H1 (cell line): ENCODE data around the gene SLC25A28. TPM values are rescaled to one million over a fixed set of nuclear protein-coding genes. Genes with fewer than 3 reads are reported as not detected.

Experiments
- CTCF ChIA-PET: fragments of 300-600 bp; sonication (Branson Sonifier 250); formaldehyde crosslinking; loops from one replicate; lab custom pipeline; 2021; ENCODE audit not compliant: partially characterized antibody; lab: Charles Lee
- POLR2A ChIA-PET: fragments of 300-600 bp; sonication (Branson Sonifier 250); formaldehyde crosslinking; loops from one replicate; lab custom pipeline; 2021; ENCODE audit warnings: inconsistent platforms; ENCODE audit not compliant: partially characterized antibody; lab: Charles Lee
- DNase-seq, 2 experiments: peaks; one replicate each; pipeline versions ENCODE4 v3.0.0 to v3.0.0-alpha.2; 2010 to 2022; ENCODE audit warnings: low spot score in 2 of 2, low read depth in 1 of 2, mixed read lengths in 1 of 2
- FAIRE-seq: peaks from 2 replicates; lab custom pipeline; 2011; peaks lifted over from hg19 to GRCh38; lab: Jason Lieb, UNC
- H2AFZ ChIP-seq: 2 replicates; pipeline ENCODE4 v1.8.1; 2012; ENCODE audit warnings: low read length, inconsistent platforms
- H2AK5ac ChIP-seq: 2 replicates; pipeline ENCODE4 v1.6.1; 2013; ENCODE audit warnings: low read depth, low read length
- H2BK120ac ChIP-seq: replicated peaks from 2 replicates; pipeline ENCODE3; 2013; ENCODE audit warnings: low read depth, low read length, inconsistent platforms
- H2BK12ac ChIP-seq: 2 replicates; pipeline ENCODE4 v1.6.1; 2013; ENCODE audit warnings: low read depth, low read length
- H2BK15ac ChIP-seq: 2 replicates; pipeline ENCODE4 v1.6.1; 2013; ENCODE audit warnings: low read length
- H2BK20ac ChIP-seq: 2 replicates; pipeline ENCODE4 v1.6.1; 2013; ENCODE audit warnings: low read length
- H2BK5ac ChIP-seq: 2 replicates; pipeline ENCODE4 v1.6.1; 2013; ENCODE audit warnings: low read depth, low read length
- H3K14ac ChIP-seq: 2 replicates; pipeline ENCODE4 v1.6.1; 2013; ENCODE audit warnings: inconsistent platforms; ENCODE audit not compliant: insufficient read length
- H3K18ac ChIP-seq: 2 replicates; pipeline ENCODE4 v1.6.1; 2013; ENCODE audit warnings: low read length; ENCODE audit errors: extremely low read depth
- H3K23ac ChIP-seq: 2 replicates; pipeline ENCODE4 v1.6.1; 2013; ENCODE audit warnings: inconsistent platforms; ENCODE audit not compliant: insufficient read length
- H3K23me2 ChIP-seq: 2 replicates; pipeline ENCODE4 v1.6.1; 2013; ENCODE audit warnings: low read depth, low read length
- H3K27ac ChIP-seq: 2 replicates; pipeline ENCODE4 v1.6.1; 2011; ENCODE audit warnings: low read depth, low read length, inconsistent platforms
- H3K27me3 ChIP-seq, 4 experiments: replicated peaks in 1 of 4; 1 replicate in 1 of 4; 2 replicates in 3 of 4; pipeline versions ENCODE4 v1.6.1 to v1.8.1; 2011 to 2013; ENCODE audit warnings: low read length in 3 of 4, mild to moderate bottlenecking in 3 of 4, inconsistent platforms in 2 of 4, mixed read lengths in 2 of 4, moderate library complexity in 1 of 4; ENCODE audit not compliant: control insufficient read depth in 3 of 4, insufficient read depth in 3 of 4; ENCODE audit errors: extremely low read depth in 1 of 4
- H3K36me3 ChIP-seq, 4 experiments: 2 replicates each; pipeline versions ENCODE4 v1.6.1 to v1.8.1; 2011 to 2013; ENCODE audit warnings: mild to moderate bottlenecking in 4 of 4, low read length in 3 of 4, moderate library complexity in 2 of 4, control low read depth in 1 of 4, inconsistent platforms in 1 of 4; ENCODE audit not compliant: insufficient read depth in 4 of 4, control insufficient read depth in 2 of 4
- H3K4ac ChIP-seq: replicated peaks from 2 replicates; pipeline ENCODE3; 2013; ENCODE audit warnings: low read length, low read depth, mixed read lengths, inconsistent platforms; ENCODE audit not compliant: insufficient read length
- H3K4me1 ChIP-seq, 4 experiments: replicated peaks in 1 of 4; 1 replicate in 1 of 4; 2 replicates in 3 of 4; pipeline versions ENCODE4 v1.6.1 to v1.8.1; 2011 to 2013; ENCODE audit warnings: low read length in 3 of 4, inconsistent platforms in 2 of 4, mixed read lengths in 1 of 4; ENCODE audit not compliant: insufficient read depth in 4 of 4, control insufficient read depth in 3 of 4
- H3K4me2 ChIP-seq, 2 experiments: 2 replicates each; pipeline versions ENCODE4 v1.6.1 to v1.8.1; 2011 to 2013; ENCODE audit warnings: low read depth in 2 of 2, low read length in 2 of 2, control low read depth in 1 of 2, inconsistent platforms in 1 of 2, mild to moderate bottlenecking in 1 of 2; ENCODE audit not compliant: insufficient read depth in 1 of 2
- H3K4me3 ChIP-seq, 4 experiments: fragments of 200-600, 300-600 bp in 1 of 4; sonication (generic), shearing (Covaris generic), sonication (Bioruptor Twin) in 1 of 4; 2 replicates each; pipeline versions ENCODE4 v1.5.1 to v1.8.1; 2011 to 2016; ENCODE audit warnings: low read length in 4 of 4, low read depth in 3 of 4, control low read depth in 2 of 4, inconsistent platforms in 2 of 4, mild to moderate bottlenecking in 2 of 4, mixed read lengths in 1 of 4, moderate library complexity in 1 of 4; ENCODE audit not compliant: insufficient read depth in 2 of 4; ENCODE audit errors: extremely low read depth in 1 of 4
- H3K56ac ChIP-seq: replicated peaks from 2 replicates; pipeline ENCODE3; 2013; ENCODE audit warnings: low read depth, mild to moderate bottlenecking, mixed read lengths, low read length, inconsistent platforms; ENCODE audit not compliant: insufficient read length
- H3K79me1 ChIP-seq: 2 replicates; pipeline ENCODE4 v1.6.1; 2013; ENCODE audit warnings: low read depth, low read length, control low read depth
- H3K79me2 ChIP-seq, 2 experiments: 2 replicates each; pipeline versions ENCODE4 v1.6.1 to v1.8.1; 2012 to 2013; ENCODE audit warnings: low read length in 2 of 2, mild to moderate bottlenecking in 2 of 2, inconsistent platforms in 1 of 2; ENCODE audit not compliant: insufficient read depth in 2 of 2, control insufficient read depth in 1 of 2
- H3K9ac ChIP-seq, 4 experiments: replicated peaks in 1 of 4; 1 replicate in 1 of 4; 2 replicates in 3 of 4; pipeline versions ENCODE4 v1.6.1 to v1.8.1; 2011 to 2013; ENCODE audit warnings: low read depth in 3 of 4, low read length in 3 of 4, control low read depth in 2 of 4, mild to moderate bottlenecking in 2 of 4, moderate library complexity in 2 of 4, inconsistent platforms in 1 of 4; ENCODE audit errors: extremely low read depth in 1 of 4
- H3K9me3 ChIP-seq, 2 experiments: 2 replicates each; pipeline versions ENCODE4 v1.6.1 to v1.8.1; 2012 to 2013; ENCODE audit warnings: mild to moderate bottlenecking in 2 of 2, moderate library complexity in 2 of 2, control low read depth in 1 of 2, inconsistent platforms in 1 of 2, low read depth in 1 of 2, low read length in 1 of 2, mixed read lengths in 1 of 2; ENCODE audit not compliant: insufficient read depth in 2 of 2
- H4K20me1 ChIP-seq, 2 experiments: replicated peaks in 1 of 2; 2 replicates each; pipeline versions ENCODE3 to v1.8.1; 2011 to 2013; ENCODE audit warnings: inconsistent platforms in 2 of 2, low read length in 2 of 2, mild to moderate bottlenecking in 1 of 2; ENCODE audit not compliant: insufficient read depth in 2 of 2, control insufficient read depth in 1 of 2
- H4K5ac ChIP-seq: 2 replicates; pipeline ENCODE4 v1.6.1; 2013; ENCODE audit warnings: low read length, low read depth, mixed read lengths, inconsistent platforms; ENCODE audit not compliant: insufficient read length
- H4K8ac ChIP-seq: 2 replicates; pipeline ENCODE4 v1.8.0; 2013; ENCODE audit warnings: mild to moderate bottlenecking, moderate library complexity, low read length, inconsistent platforms; ENCODE audit not compliant: insufficient read depth; ENCODE audit errors: extremely low read depth
- H4K91ac ChIP-seq: replicated peaks from 2 replicates; pipeline ENCODE3; 2013; ENCODE audit warnings: low read length, mixed read lengths, inconsistent platforms; ENCODE audit not compliant: insufficient read length
- BRCA1 ChIP-seq: IDR thresholded peaks from 2 replicates; pipeline ENCODE4 v1.6.1; 2012; ENCODE audit warnings: low read depth, low read length, improper control_type of control experiment
- CHD1 ChIP-seq: IDR thresholded peaks from 2 replicates; pipeline ENCODE4 v1.6.1; 2012; ENCODE audit warnings: low read depth, low read length, improper control_type of control experiment
- YY1 ChIP-seq: IDR thresholded peaks from 2 replicates; pipeline ENCODE4 v1.6.1; 2011; ENCODE audit warnings: low read depth, mild to moderate bottlenecking, low read length
- WGBS, 2 experiments: shearing (Covaris generic) in 1 of 2; methylation state at CpG; one replicate each; pipeline versions ENCODE4 v1.1.6 to v1.1.7; 2013 to 2015; ENCODE audit warnings: low lambda C conversion rate in 2 of 2, mixed read lengths in 2 of 2, inconsistent platforms in 1 of 2, low coverage in 1 of 2, missing lambda C conversion rate in 1 of 2; ENCODE audit not compliant: insufficient replicate concordance in 2 of 2, insufficient coverage in 1 of 2, insufficient read length in 1 of 2; ENCODE audit errors: extremely low coverage in 1 of 2, missing lambda C conversion rate in 1 of 2; 5-methylcytosine and 5-hydroxymethylcytosine counted together
- polyA plus RNA-seq, 7 experiments: library from polyadenylated mRNA; depleted of rRNA in 3 of 7; stranded (reverse) in 5 of 7; unstranded in 2 of 7; fragments of >200 nt in 5 of 7; fragments of 200-250 nt in 2 of 7; gene quantifications; 1 replicate in 5 of 7; 2 replicates in 1 of 7; 4 replicates in 1 of 7; pipeline versions ENCODE4 v1.2.1 to v1.2.3, GENCODE V29; 2011 to 2013; ENCODE audit warnings: missing spikeins in 2 of 7, mixed read lengths in 2 of 7
- total RNA-seq: library from RNA; stranded (reverse); fragmentation: NEBNext Ultra II Directional; extraction: Animal tissue kit (Norgen Biotek cat#: 25700); gene quantifications from 2 replicates; pipeline ENCODE4 v1.2.1, GENCODE V29; 2021

Gene SLC25A28
- total and polyA plus RNA-seq, 2 of the 8 experiments (the other 6 are each of a cell fraction or from before 2014, with no cell fraction given): 17.2 to 18.5 TPM

- POLR2A ChIA-PET: interaction anchor here (1.2 kb wide), 1 partner anchor 50 kb away, joined by 3 read pairs; no protein-coding TSS in a partner anchor
- H3K36me3 ChIP-seq: no peaks in the 10 kb centered on the region
- H4K8ac ChIP-seq: no peak overlapping the region
- CTCF ChIA-PET: interaction anchor here (0.8 to 2.2 kb wide), 4 partner anchors 11 to 87 kb away, joined by 3 to 11 read pairs (median 4); no protein-coding TSS in a partner anchor
- no peak overlapping the region for H2BK15ac ChIP-seq
- no peaks in the 10 kb centered on the region for H3K79me2 ChIP-seq
- no peak overlapping the region for H3K4me2 ChIP-seq
- H2BK12ac ChIP-seq: no peak overlapping the region
- 95% methylated on average over 1 of the region's 1 CpG; no CpG with 5 or more reads in 1 of the 2 experiments for WGBS, 2 experiments
- no peak overlapping the region for H4K5ac ChIP-seq
- DNase-seq (no peak), FAIRE-seq (no peak)
- H4K91ac ChIP-seq: no peak overlapping the region
- H3K4ac ChIP-seq: no peak overlapping the region
- no peaks in the 10 kb centered on the region for H3K79me1 ChIP-seq
- H3K4me1 ChIP-seq: peaks cover 2 to 7% (median 3%) of the 10 kb centered on the region in 4 experiments; a peak in 4 of 7 replicates
- no peak overlapping the region for H3K56ac ChIP-seq
- no peak overlapping the region for H2BK20ac ChIP-seq
- no peaks in the 10 kb centered on the region for H3K9me3 ChIP-seq
- H3K4me3 ChIP-seq: no peak overlapping the region
- no peak overlapping the region for H3K14ac ChIP-seq
- H3K23ac ChIP-seq: no peak overlapping the region
- no peak overlapping the region for H3K9ac ChIP-seq
- H2BK5ac ChIP-seq: no peak overlapping the region
- TF ChIP-seq YY1 (no peak), BRCA1 (no peak), CHD1 (no peak)
- H3K27ac ChIP-seq: no peak overlapping the region
- H4K20me1 ChIP-seq: no peaks in the 10 kb centered on the region
- no peaks in the 10 kb centered on the region for H3K27me3 ChIP-seq
- H3K23me2 ChIP-seq: no peaks in the 10 kb centered on the region; the same call in 1 of the 2 replicates
- no peak overlapping the region for H2BK120ac ChIP-seq
- H3K18ac ChIP-seq: no peak overlapping the region
- H2AFZ ChIP-seq: no peak overlapping the region
- H2AK5ac ChIP-seq: no peak overlapping the region
Measured at GRCh38 chr10:99571816-99572215, 48.4 kb downstream of the SLC25A28 start.
